Right renal pelvis (tissue), 4 donors: Measurements from ENCODE around the gene ZDHHC16. TPM values are rescaled to one million over a fixed set of nuclear protein-coding genes. Genes with fewer than 3 reads are reported as not detected.

ENCODE experiments used
- DNase-seq, 4 donors: peaks; one replicate each; pipeline ENCODE4 v3.0.0-alpha.2; 2013; ENCODE audit warnings: low read depth in 4 of 4, low spot score in 3 of 4, missing footprints in 1 of 4
- polyA plus RNA-seq, 4 donors: library from polyadenylated mRNA; unstranded; fragments of 120-200 nt; gene quantifications; one replicate each; pipeline ENCODE4 v1.2.1, GENCODE V29; 2013; ENCODE audit not compliant: insufficient read length in 4 of 4

Gene ZDHHC16
- polyA plus RNA-seq, 4 donors, result 35.9 to 40.2 (median 37.7) TPM

DNA sequence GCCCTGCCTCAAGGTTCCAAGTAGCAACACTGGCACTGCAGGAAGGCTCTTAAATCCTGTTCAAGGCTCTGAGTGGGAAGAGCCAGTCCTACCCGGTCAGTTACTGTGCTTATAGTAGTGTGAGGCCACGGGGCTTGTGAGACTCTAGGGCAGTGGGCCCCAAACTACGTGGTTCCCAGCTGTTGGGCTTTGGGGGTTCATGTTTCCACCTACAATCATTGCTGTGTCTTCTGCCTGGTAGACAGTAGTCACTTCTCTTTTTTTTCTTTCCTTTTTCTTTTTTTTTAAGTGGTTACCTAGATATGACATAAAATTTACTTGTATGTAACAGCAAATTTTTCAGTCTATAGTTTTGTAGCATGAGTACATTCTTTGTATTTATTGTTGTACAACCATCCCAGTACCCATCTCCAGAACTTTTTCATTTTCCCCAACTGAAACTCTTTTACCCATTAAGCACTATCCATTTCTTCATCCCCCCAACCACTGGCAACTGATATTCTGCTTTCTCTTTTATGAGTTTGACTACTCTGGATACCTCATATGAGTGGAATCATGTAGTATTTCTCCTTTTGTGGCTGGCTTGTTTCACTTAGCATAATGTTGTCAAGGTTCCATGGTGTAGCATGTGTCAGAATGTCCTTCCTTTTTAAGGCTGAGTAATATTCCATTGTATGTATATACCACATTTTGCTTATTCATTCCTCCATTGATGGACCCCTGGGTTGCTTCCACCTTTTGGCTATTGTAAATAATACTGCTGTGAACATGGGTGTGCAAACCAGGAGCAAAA, 60.4 kb downstream of the ZDHHC16 start:
- no peak for DNase-seq

Other genes with a start within 250 kb of the ZDHHC16 start
- 10 to 100 TPM; 29.9 to 38.4 (median 30.9) TPM for gene ARHGAP19, start 153.5 kb upstream of the ZDHHC16 start, polyA plus RNA-seq
- gene FRAT1, start 126.9 kb upstream of the ZDHHC16 start, polyA plus RNA-seq, result 1 to 10 TPM; 3.5 to 4.0 (median 3.7) TPM
- 10 to 100 TPM; 12.4 to 14.0 (median 13.4) TPM for gene FRAT2, start 111.4 kb upstream of the ZDHHC16 start, polyA plus RNA-seq
- 10 to 100 TPM; 20.0 to 24.5 (median 21.4) TPM for gene RRP12, start 44.8 kb upstream of the ZDHHC16 start, polyA plus RNA-seq
- 100 to 1,000 TPM; 176 to 209 (median 186) TPM for gene PGAM1, start 20.0 kb upstream of the ZDHHC16 start, polyA plus RNA-seq
- gene EXOSC1, start 169 bp upstream of the ZDHHC16 start, polyA plus RNA-seq, result 10 to 100 TPM; 31.4 to 38.7 (median 35.9) TPM
- gene MMS19, start 52.2 kb downstream of the ZDHHC16 start, polyA plus RNA-seq, result 10 to 100 TPM; 80.3 to 88.4 (median 82.9) TPM
- gene UBTD1, start 52.7 kb downstream of the ZDHHC16 start, polyA plus RNA-seq, result 10 to 100 TPM in 1 of 4 donors, 1 to 10 TPM in 3; 9.2 to 12.6 (median 9.3) TPM
- under 1 TPM; 0.37 to 0.93 (median 0.38) TPM for gene ANKRD2, start 126.6 kb downstream of the ZDHHC16 start, polyA plus RNA-seq
- gene HOGA1, start 138.2 kb downstream of the ZDHHC16 start, polyA plus RNA-seq, result 10 to 100 TPM; 37.5 to 55.6 (median 47.2) TPM
- gene C10orf62, start 143.5 kb downstream of the ZDHHC16 start, polyA plus RNA-seq, result under 1 TPM; 0.27 to 0.90 (median 0.46) TPM
- gene MORN4, start 187.3 kb downstream of the ZDHHC16 start, polyA plus RNA-seq, result 10 to 100 TPM; 18.7 to 25.0 (median 23.1) TPM
- 10 to 100 TPM; 19.8 to 22.1 (median 21.2) TPM for gene PI4K2A, start 194.5 kb downstream of the ZDHHC16 start, polyA plus RNA-seq
- gene AVPI1, start 241.1 kb downstream of the ZDHHC16 start, polyA plus RNA-seq, result 1 to 10 TPM; 4.5 to 6.6 (median 4.6) TPM